ENCODE data around the gene TCF25. TPM values are rescaled to one million over a fixed set of nuclear protein-coding genes. Genes with fewer than 3 reads are reported as not detected.
A peak's percentile ranks its signal among the peaks of the same experiment; 100 is the strongest.

TCF25 gene
- total RNA-seq, 1 donor from 2014 or later: 206 TPM

DNA sequence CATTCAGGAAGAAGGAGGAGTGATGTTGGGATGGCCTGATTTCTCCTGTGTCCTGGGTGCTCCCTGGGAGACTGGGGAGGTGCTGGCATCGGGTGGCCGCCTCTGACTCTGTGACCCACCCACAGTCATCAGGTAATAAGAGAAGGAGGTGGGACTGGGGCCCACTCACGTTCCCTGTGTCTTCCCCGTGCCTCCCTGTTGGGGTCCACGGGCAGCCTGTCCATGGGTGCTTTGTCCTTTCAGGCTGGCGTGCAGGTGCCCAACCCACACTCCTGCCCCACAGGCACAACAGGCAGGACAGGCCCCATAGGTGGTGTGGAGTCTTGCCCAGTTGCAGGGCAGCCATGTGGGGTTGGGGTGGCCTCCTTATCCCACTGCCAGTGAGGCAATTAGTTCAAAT lies 79.2 kb downstream of the TCF25 start:
- intact Hi-C loops (cut with DNase I): no loop called here
- DNase-seq (ENCODE audit: low spot score): no peak

DNA sequence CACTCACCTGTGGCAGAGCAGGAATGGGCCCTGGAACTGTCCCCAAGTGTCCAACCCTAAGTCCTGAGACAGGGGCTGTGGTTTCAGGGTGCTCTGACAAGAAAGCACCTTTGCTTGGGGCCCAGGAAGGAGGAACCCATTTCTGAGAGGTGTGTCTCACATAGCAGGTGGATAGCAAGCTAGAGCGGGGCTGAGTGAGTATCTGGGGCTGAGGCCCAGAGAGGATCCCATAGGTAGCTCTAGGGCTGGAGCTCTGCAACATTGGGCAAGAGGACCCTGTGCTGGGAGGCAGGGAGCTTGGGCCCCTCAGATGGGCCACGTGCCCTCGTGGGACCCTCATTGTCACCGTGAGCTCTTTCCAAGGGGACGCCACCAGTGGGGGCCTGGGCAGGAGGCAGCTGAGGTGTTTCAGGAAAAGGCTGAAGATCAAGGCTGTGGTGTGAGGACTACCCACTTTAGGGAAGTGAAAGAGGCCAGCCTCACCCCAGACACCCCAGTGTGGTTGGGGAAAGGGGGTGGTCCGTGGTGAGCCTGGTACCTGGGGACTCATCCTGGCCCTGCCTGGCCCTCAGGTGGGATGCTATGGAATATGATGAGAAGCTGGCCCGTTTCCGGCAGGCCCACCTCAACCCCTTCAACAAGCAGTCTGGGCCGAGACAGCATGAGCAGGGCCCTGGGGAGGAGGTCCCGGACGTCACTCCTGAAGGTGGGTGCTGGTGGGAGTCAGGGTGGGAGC lies 80.4 kb downstream of the TCF25 start:
- no peak for DNase-seq (ENCODE audit: low spot score)
- no peak for ATAC-seq
- intact Hi-C loops (cut with DNase I): no loop called here

More for the DNA sequence above, 79.2 kb downstream of the TCF25 start:
- no peak for ATAC-seq

DNA sequence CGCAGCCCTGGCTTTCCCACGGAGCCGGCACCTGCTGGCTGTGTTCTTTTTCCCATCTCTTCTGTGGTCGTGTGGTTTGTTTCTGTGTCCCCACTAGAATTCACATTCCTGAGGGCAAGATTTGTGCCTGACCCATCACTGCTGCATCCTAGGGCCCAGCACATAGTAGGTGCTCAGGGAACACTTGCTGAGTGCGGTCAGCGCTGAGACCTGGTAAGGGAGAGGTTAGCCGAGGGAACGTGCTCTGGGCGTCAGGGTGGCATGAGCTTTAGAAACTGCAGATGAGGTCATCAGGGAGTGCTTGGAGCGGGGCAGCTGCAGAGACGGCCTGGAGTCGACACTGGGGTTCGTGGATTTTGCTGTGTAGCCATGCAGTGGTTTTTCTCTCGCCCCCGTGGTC lies 81.1 kb downstream of the TCF25 start:
- no peak for ATAC-seq
- intact Hi-C loops (cut with DNase I): no loop called here
- no peak for DNase-seq (ENCODE audit: low spot score)

DNA sequence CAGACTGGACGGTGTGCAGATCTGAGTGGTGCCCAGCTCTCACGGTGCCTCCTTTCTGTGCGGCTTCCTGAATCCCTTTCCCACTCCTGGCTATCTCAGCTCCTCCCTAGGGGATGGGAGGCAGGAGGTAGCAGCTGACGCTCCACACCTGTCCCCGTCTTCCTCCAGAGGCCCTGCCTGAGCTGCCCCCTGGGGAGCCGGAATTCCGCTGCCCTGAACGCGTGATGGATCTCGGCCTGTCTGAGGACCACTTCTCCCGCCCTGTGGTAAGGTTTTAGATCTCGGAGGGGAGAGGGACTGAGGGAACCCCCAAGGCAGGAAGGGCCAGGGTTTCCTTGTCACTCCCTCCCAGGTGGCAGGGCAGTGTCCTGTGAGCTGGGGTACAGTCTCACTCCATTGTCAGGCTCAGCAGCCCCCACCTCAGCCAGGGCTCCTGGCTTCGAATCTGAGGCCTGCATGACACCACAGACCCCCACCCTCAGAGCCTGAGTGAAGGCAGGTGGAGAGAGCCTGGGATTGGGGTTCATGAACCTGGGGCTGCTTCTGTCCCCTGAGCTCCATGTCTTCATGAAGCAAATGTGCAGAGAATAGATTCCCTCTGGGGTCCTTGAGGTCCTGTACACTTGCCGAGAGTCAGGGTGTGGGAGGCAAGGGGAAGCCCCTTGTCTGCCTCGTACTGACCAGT lies 81.8 kb downstream of the TCF25 start:
- intact Hi-C loops (cut with DNase I): no loop called here
- no peak for ATAC-seq
- DNase-seq (ENCODE audit: low spot score): no peak

DNA sequence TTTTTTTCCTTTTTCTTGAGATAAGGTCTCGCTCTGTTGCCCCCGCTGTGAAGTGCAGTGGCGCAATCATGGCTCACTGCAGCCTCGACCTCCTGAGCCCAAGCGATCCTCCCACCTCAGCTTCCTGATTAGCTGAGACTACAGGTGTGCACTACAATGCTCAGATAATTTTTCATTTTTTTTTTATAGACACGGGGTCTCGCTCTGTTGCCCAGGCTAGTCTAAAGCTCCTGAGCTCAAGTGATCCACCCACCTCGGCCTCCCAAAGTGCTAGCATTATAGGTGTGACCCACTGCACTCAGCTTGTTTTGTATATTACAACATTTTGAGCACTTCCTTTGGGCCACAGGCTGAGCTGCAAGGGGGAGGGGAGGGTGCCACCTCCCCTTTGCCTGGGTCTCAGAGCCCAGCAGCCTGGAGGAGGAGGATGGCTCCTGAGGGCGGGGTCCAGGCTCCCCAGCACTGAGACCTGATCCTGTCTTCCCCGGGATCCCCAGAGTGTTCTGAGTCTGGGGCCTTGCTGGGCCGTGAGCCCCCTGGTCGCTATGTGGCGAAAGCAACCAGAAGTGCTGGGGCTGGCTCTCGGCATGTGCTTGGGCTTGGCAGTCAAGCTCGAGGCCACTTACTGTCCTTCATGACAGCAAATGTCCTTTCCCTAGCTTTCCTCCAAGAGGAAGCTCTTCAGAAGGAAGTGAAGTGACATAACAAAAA lies 83.3 kb downstream of the TCF25 start:
- intact Hi-C loops (cut with DNase I): no loop called here
- DNase-seq (ENCODE audit: low spot score): no peak
- ATAC-seq: no peak

DNA sequence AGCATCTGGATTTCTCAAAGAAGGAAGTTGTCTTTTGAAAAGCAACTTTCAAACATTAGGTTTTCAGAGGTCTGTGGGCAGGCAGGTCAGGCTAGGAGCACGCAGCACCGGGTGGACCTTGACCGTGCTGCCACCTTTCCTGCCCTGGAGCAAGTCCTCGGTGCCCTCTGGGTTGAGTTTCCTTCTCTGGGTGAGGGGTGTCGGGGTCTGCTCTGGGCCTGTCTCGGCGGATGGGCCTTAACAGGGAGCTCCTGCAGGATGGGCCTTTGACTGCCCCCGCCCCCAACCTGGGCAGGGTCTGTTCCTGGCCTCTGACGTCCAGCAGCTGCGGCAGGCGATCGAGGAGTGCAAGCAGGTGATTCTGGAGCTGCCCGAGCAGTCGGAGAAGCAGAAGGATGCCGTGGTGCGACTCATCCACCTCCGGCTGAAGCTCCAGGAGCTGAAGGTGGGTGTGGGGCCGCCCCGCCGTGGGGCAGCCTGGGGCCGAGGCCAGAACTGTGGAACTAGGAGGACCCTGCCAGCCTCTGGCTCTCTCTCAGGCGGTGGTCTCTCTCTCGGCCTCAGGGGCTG lies 83.9 kb downstream of the TCF25 start:
- ATAC-seq: no peak
- intact Hi-C loops (cut with DNase I): no loop called here
- no peak for DNase-seq (ENCODE audit: low spot score)

DNA sequence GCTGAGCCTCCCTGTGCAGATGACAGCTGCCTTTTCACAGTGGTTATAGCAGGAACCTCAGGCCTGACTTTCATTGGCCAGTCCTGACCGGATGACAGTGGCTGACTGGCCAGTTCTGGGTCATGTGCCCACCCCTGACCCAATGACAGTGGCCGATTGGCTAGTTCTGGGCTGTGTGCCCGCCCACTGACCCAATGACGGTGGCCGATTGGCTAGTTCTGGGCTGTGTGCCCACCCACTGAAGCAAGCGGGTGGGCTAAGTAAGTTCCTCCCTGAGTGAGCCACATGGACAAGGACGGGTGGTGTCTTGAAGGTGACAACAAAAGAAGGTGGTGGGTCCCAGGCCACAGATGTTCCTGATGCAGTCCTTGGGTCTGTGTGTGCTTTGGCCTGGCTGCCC lies 84.7 kb downstream of the TCF25 start:
- ATAC-seq (peak; percentile 56), DNase-seq (ENCODE audit: low spot score) (no peak)
- intact Hi-C loops (cut with DNase I): no loop called here

DNA sequence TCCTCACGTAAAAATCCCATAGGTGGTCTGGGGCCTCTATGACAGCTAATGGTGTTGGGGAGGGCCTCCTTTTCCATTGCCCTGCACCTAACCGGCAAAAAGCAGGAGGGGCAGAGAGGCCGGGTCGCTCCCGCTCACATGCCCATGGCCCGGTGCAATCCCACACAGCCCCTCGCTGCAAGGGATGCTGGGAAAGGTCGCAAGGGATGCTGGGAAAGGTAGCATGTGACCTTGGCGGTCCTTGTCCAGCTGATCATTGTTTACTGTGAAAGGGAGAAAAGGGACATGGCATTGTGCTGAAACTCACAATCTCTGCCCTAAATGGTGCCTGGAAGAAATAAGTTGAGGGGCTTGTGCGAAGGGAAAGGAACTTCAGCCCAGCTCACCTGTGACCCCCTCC lies 85.2 kb downstream of the TCF25 start:
- intact Hi-C loops (cut with DNase I): no loop called here
- ATAC-seq (no peak), DNase-seq (ENCODE audit: low spot score) (no peak)

DNA sequence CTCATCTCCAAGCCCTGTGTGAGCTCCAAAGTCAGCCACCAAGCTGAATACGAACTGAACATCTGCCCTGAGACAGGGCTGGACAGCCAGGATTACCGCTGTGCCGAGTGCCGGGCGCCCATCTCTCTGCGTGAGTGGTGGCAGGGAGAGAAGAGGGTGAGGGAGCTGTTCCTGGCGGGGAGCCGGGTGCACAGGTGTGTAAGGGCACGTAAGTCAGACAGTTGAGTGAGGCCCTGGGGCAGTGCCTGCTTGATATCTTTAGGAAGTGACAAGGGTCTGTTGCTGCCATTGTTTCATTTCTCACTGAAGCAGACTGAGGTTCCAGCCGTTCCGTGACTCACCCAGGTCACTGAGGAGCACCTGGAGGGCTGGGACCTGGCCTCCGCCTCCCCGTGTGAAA lies 87.6 kb downstream of the TCF25 start:
- intact Hi-C loops (cut with DNase I): no loop called here
- ATAC-seq (no peak), DNase-seq (ENCODE audit: low spot score) (no peak)

Other genes with a start within 250 kb of the TCF25 start
- 55.8 TPM for gene CHMP1A, start 215.9 kb upstream of the TCF25 start, total RNA-seq
- 6.5 TPM for gene SPATA33, start 215.8 kb upstream of the TCF25 start, total RNA-seq
- 58.8 TPM for gene CDK10, start 186.9 kb upstream of the TCF25 start, total RNA-seq
- gene SPATA2L, start 171.9 kb upstream of the TCF25 start, total RNA-seq: 10.6 TPM
- 14.2 TPM for gene VPS9D1, start 152.7 kb upstream of the TCF25 start, total RNA-seq
- gene ZNF276, start 152.1 kb upstream of the TCF25 start, total RNA-seq: 39.8 TPM
- gene FANCA, start 56.9 kb upstream of the TCF25 start, total RNA-seq: 5.3 TPM
- 3.2 TPM for gene SPIRE2, start 45.1 kb upstream of the TCF25 start, total RNA-seq
- 5.8 TPM for gene MC1R, start 45.3 kb downstream of the TCF25 start, total RNA-seq
- gene TUBB3, start 49.8 kb downstream of the TCF25 start, total RNA-seq: 2.0 TPM
- gene DEF8, start 75.2 kb downstream of the TCF25 start, total RNA-seq: 60.2 TPM
- gene DBNDD1, start 145.9 kb downstream of the TCF25 start, total RNA-seq: 1.8 TPM
- not detected for gene PRDM7, start 203.7 kb downstream of the TCF25 start, total RNA-seq

Data from sciatic nerve (tissue), 2 donors.